ENCODE data around the gene KRTAP4-1. TPM values are rescaled to one million over a fixed set of nuclear protein-coding genes. Genes with fewer than 3 reads are reported as not detected.

The KRTAP4-1 gene
- not detected in 2 replicates for total RNA-seq

DNA sequence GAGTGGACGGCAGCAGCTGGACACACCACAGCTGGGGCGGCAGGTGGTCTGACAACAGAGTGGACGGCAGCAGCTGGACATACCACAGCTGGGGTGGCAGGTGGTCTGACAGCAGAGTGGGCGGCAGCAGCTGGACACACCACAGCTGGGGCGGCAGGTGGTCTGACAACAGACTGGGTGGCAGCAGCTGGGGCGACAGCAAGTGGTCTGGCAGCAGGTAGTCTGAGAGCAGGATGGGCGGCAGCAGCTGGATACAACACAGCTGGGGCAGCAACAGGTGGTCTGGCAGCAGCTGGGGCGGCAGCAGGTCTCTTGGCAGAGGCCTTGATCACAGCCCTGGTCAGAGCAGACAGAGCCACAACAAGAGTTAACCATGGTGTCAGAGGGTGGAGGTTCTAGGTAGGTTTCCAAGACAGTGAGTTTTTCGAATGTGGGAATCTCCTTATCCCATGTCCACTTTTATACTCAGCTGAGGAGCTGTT lies at the start of gene KRTAP4-1:
Gene KRTAP4-1 (minus strand): TSS at position 432 of the 482 bp plus-strand sequence. CDS start 57 bp downstream, at position 375.

DNA sequence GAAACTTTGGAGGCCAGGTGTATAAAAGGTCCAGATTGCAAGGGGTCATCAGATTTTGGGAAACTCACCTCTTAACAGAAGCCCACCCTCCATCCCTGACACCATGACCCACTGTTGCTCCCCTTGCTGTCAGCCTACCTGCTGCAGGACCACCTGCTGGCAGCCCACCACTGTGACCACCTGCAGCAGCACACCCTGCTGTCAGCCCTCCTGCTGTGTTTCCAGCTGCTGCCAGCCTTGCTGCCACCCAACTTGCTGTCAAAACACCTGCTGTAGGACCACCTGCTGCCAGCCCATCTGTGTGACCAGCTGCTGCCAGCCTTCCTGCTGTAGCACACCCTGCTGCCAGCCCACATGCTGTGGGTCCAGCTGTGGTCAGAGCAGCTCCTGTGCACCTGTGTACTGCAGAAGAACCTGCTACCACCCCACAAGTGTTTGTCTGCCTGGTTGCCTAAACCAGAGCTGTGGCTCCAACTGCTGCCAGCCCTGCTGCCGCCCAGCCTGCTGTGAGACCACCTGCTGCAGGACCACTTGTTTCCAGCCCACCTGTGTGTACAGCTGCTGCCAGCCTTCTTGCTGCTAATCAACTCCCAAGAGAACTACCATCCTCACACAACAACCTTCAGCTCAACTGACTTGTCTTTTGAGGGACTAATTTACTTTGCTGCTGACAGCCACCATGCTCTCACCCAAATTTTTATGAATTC lies 47.8 kb upstream of the KRTAP4-1 start, which contains the start of gene KRTAP9-3:
Gene KRTAP9-3 (plus strand): TSS at position 51 of the 707 bp plus-strand sequence. CDS start 53 bp downstream, at position 104.

DNA sequence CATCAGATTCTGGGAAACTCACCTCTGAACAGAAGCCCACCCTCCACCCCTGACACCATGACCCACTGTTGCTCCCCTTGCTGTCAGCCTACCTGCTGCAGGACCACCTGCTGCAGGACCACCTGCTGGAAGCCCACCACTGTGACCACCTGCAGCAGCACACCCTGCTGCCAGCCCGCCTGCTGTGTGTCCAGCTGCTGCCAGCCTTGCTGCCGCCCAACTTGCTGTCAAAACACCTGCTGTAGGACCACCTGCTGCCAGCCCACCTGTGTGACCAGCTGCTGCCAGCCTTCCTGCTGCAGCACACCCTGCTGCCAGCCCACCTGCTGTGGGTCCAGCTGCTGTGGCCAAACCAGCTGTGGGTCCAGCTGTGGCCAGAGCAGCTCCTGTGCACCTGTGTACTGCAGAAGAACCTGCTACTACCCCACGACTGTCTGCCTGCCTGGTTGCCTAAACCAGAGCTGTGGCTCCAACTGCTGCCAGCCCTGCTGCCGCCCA lies 41.9 kb upstream of the KRTAP4-1 start, which contains the start of gene KRTAP9-2:
Gene KRTAP9-2 (plus strand): TSS at position 51 of the 498 bp plus-strand sequence. CDS start 7 bp downstream, at position 58.

DNA sequence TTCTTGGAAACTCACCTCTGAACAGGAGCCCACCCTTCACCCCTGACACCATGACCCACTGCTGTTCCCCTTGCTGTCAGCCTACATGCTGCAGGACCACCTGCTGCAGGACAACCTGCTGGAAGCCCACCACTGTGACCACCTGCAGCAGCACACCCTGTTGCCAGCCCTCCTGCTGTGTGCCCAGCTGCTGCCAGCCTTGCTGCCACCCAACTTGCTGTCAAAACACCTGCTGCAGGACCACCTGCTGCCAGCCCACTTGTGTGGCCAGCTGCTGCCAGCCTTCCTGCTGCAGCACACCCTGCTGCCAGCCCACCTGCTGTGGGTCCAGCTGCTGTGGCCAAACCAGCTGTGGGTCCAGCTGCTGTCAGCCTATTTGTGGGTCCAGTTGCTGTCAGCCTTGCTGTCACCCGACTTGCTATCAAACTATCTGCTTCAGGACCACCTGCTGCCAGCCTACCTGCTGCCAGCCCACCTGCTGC lies 5.2 kb upstream of the KRTAP4-1 start, which contains the start of gene KRTAP9-1:
Gene KRTAP9-1 (plus strand): TSS at position 51 of the 482 bp plus-strand sequence. CDS start 0 bp downstream, at position 51.

DNA sequence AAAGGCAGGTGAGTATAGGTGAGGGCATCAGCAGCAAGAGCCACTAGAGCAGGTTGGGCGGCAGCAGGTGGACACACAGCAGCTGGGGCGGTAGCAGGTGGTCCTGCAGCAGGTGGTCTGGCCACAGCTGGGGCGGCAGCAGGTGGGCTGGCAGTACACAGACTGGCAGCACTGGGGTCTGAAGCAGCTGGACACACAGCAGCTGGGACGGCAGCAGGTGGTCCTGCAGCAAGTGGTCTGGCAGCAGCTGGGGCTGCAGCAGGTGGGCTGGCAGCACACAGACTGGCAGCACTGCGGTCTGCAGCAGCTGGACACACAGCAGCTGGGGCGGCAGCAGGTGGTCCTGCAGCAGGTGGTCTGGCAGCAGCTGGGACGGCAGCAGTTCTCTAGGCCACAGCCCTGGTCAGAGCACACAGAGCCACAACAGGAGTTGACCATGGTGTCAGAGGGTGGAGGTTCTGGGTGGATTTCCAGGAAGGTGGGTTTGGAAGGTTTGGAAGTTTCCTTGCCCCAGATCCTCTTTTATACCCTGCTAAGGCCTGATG lies 6.9 kb downstream of the KRTAP4-1 start, which contains the start of gene KRTAP4-2:
Gene KRTAP4-2 (minus strand): TSS at position 495 of the 545 bp plus-strand sequence. CDS start 57 bp downstream, at position 438.

DNA sequence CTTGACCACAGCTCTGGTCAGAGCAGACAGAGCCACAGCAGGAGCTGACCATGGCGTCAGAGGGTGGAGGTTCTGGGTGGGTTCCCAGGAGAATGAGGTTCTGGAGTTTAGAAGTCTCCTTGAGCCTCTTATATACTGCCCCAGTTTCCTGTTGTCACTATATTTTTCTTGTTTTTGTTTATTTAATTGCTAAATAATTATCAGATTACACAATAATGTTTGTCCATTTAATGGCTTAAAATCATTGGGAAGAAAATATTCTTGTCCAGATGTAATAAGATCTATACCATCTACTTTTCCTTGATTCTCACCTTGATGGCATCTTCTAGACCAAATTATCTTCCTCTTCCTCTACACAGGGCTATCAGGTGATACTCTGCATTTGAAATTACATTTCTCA lies 16.6 kb downstream of the KRTAP4-1 start, which contains the start of gene KRTAP4-3:
Gene KRTAP4-3 (minus strand): TSS at position 101 of the 400 bp plus-strand sequence. CDS start 49 bp downstream, at position 52.

DNA sequence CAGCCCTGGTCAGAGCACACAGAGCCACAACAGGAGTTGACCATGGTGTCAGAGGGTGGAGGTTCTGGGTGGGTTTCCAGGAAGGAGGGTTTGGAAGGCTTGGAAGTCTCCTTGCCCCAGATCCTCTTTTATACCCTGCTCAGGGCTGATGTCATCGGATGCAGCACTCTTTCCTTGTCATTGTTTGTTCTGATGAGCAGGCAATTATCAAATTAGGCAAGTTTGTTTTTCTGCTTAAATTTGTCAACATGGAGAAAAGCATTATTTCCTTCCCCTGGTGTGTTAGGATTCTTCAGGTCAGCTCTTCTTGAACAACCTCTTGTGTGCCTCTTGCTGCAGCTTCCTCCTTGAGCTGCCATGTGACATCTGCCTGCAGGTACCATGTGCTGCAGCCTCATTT lies 24.1 kb downstream of the KRTAP4-1 start, which contains the start of gene KRTAP4-4:
Gene KRTAP4-4 (minus strand): TSS at position 101 of the 400 bp plus-strand sequence. CDS start 57 bp downstream, at position 44.

DNA sequence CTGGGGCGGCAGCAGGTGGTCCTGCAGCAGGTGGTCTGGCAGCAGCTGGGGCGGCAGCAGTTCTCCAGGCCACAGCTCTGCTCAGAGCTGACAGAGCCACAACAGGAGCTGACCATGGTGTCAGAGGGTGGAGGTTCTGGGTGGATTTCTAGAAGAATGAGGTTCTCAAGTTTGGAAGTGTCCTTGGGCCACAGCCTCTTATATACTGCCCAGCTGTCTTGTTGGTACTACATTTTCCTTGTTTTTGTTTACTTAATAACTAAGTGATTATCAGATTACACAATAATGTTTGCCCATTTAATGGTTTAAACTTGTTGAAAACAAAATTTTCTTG lies 35.1 kb downstream of the KRTAP4-1 start, which contains the start of gene KRTAP4-5:
Gene KRTAP4-5 (minus strand): TSS at position 174 of the 334 bp plus-strand sequence. CDS start 58 bp downstream, at position 116.

DNA sequence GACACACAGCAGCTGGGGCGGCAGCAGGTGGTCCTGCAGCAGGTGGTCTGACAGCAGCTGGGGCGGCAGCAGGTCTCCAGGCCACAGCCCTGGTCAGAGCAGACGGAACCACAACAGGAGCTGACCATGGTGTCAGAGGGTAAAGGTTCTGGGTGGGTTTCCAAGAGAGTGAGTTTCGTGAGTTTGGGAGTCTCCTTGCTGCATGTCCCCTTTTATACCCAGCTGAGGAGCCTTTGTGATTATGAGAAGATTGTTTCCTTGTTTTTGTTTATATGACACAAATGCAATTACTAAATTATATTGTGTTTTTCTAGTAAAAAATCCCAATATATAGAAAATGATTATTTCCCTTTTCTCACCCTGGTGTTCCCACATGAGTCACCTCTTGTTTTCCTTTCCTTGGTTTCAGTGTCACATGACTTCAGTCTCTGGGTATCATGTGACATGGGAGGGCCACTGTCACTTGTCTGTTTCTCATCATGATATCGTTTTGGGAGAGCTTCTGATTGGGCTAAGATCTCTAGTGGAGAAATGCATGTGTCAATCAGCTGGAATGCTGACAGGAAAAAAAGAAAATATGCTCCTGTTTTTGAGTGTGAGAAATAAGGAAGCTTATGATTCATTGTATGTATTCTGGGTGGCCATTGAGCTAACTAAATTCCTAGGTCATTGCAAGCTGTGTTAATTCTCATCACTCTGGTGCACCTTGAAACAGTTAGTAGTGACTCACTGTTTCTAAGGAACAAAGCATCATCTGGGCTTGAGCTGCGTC lies 44.2 kb downstream of the KRTAP4-1 start, which contains the start of gene KRTAP4-6:
Gene KRTAP4-6 (minus strand): TSS at position 185 of the 772 bp plus-strand sequence. CDS start 57 bp downstream, at position 128.

Other genes with a start within 250 kb of the KRTAP4-1 start
- 0.28 TPM in 1 of 2 replicates, not detected in the other for gene KRT23, start 247.3 kb downstream of the KRTAP4-1 start, total RNA-seq
- gene KRT39, start 218.0 kb downstream of the KRTAP4-1 start, total RNA-seq, result not detected in 2 replicates
- not detected in 2 replicates for gene KRT40, start 200.6 kb downstream of the KRTAP4-1 start, total RNA-seq
- gene KRTAP3-3, start 190.7 kb downstream of the KRTAP4-1 start, total RNA-seq, result not detected in 2 replicates
- not detected in 2 replicates for gene KRTAP3-2, start 185.0 kb downstream of the KRTAP4-1 start, total RNA-seq
- gene KRTAP3-1, start 175.8 kb downstream of the KRTAP4-1 start, total RNA-seq, result not detected in 2 replicates
- 0.23 and 0.30 TPM in 2 replicates for gene KRTAP1-5, start 157.7 kb downstream of the KRTAP4-1 start, total RNA-seq
- gene KRTAP1-4, start 154.7 kb downstream of the KRTAP4-1 start, total RNA-seq, result not detected in 2 replicates
- gene KRTAP1-3, start 150.0 kb downstream of the KRTAP4-1 start, total RNA-seq, result not detected in 2 replicates
- not detected in 2 replicates for gene KRTAP1-1, start 143.5 kb downstream of the KRTAP4-1 start, total RNA-seq
- not detected in 2 replicates for gene KRTAP2-1, start 137.6 kb downstream of the KRTAP4-1 start, total RNA-seq
- not detected in 2 replicates for gene KRTAP2-2, start 129.7 kb downstream of the KRTAP4-1 start, total RNA-seq
- 0.65 TPM in 1 of 2 replicates, not detected in the other for gene KRTAP2-3, start 124.8 kb downstream of the KRTAP4-1 start, total RNA-seq
- not detected in 2 replicates for gene KRTAP2-4, start 119.0 kb downstream of the KRTAP4-1 start, total RNA-seq
- gene KRTAP4-7, start 100.8 kb downstream of the KRTAP4-1 start, total RNA-seq, result not detected in 2 replicates
- not detected in 2 replicates for gene KRTAP4-8, start 86.8 kb downstream of the KRTAP4-1 start, total RNA-seq
- gene KRTAP4-16, start 82.7 kb downstream of the KRTAP4-1 start, total RNA-seq, result not detected in 2 replicates
- not detected in 2 replicates for gene KRTAP4-9, start 79.5 kb downstream of the KRTAP4-1 start, total RNA-seq
- gene KRTAP4-11, start 66.5 kb downstream of the KRTAP4-1 start, total RNA-seq, result not detected in 2 replicates
- gene KRTAP4-12, start 60.7 kb downstream of the KRTAP4-1 start, total RNA-seq, result not detected in 2 replicates
- gene KRTAP4-6, start 44.4 kb downstream of the KRTAP4-1 start, total RNA-seq, result not detected in 2 replicates
- not detected in 2 replicates for gene KRTAP4-5, start 35.1 kb downstream of the KRTAP4-1 start, total RNA-seq
- not detected in 2 replicates for gene KRTAP4-4, start 24.2 kb downstream of the KRTAP4-1 start, total RNA-seq
- not detected in 2 replicates for gene KRTAP4-3, start 16.7 kb downstream of the KRTAP4-1 start, total RNA-seq
- not detected in 2 replicates for gene KRTAP4-2, start 6.7 kb downstream of the KRTAP4-1 start, total RNA-seq
- not detected in 2 replicates for gene KRTAP9-1, start 5.0 kb upstream of the KRTAP4-1 start, total RNA-seq
- gene KRTAP9-2, start 41.7 kb upstream of the KRTAP4-1 start, total RNA-seq, result not detected in 2 replicates
- not detected in 2 replicates for gene KRTAP9-3, start 47.5 kb upstream of the KRTAP4-1 start, total RNA-seq
- gene KRTAP9-8, start 53.1 kb upstream of the KRTAP4-1 start, total RNA-seq, result not detected in 2 replicates
- gene KRTAP9-4, start 64.8 kb upstream of the KRTAP4-1 start, total RNA-seq, result not detected in 2 replicates
- gene KRTAP9-9, start 70.5 kb upstream of the KRTAP4-1 start, total RNA-seq, result not detected in 2 replicates
- gene KRTAP9-6, start 80.5 kb upstream of the KRTAP4-1 start, total RNA-seq, result not detected in 2 replicates
- gene KRTAP9-7, start 90.8 kb upstream of the KRTAP4-1 start, total RNA-seq, result not detected in 2 replicates
- not detected in 2 replicates for gene KRTAP29-1, start 117.9 kb upstream of the KRTAP4-1 start, total RNA-seq
- not detected in 2 replicates for gene KRTAP16-1, start 124.4 kb upstream of the KRTAP4-1 start, total RNA-seq
- gene KRTAP17-1, start 130.8 kb upstream of the KRTAP4-1 start, total RNA-seq, result not detected in 2 replicates
- not detected in 2 replicates for gene KRT33A, start 165.9 kb upstream of the KRTAP4-1 start, total RNA-seq
- gene KRT33B, start 184.9 kb upstream of the KRTAP4-1 start, total RNA-seq, result 0.30 and 0.32 TPM in 2 replicates
- 0.89 and 6.6 TPM in 2 replicates for gene KRT34, start 197.4 kb upstream of the KRTAP4-1 start, total RNA-seq
- not detected in 2 replicates for gene KRT31, start 212.7 kb upstream of the KRTAP4-1 start, total RNA-seq
- gene KRT37, start 239.7 kb upstream of the KRTAP4-1 start, total RNA-seq, result not detected in 2 replicates

All from smooth muscle cell of the umbilical artery (primary cell).